HG02885 (cell line): ENCODE measurements around the gene DIAPH3.
A peak's percentile ranks its signal among the peaks of the same experiment; 100 is the strongest.

Experiments used
- ATAC-seq: cut with Tn5 transposase; IDR thresholded peaks from one replicate; pipeline ENCODE4 v1.9.1; 2021; ENCODE audit warnings: mild to moderate bottlenecking; ENCODE audit not compliant: unreplicated experiment, poor library complexity

The DIAPH3 gene

DNA sequence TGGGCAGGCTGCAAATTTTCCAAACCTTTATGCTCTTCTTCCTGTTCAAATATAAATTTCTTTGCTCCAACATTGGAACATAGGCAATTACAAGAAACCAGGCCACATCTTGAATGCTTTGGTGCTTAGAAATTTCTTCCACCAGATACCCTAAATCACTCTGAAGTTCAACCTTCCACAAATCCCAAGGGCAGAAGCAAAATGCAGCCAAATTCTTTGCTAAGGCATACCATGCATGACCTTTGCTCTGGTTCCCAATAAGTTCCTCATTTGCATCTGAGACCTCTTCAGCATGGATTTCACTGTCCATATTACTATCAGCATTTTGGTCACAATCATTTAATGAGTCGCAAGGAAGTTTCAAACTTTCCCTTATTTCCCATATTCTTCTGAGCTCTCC is 130.9 kb downstream of the DIAPH3 start:
- ATAC-seq = no peak

DNA sequence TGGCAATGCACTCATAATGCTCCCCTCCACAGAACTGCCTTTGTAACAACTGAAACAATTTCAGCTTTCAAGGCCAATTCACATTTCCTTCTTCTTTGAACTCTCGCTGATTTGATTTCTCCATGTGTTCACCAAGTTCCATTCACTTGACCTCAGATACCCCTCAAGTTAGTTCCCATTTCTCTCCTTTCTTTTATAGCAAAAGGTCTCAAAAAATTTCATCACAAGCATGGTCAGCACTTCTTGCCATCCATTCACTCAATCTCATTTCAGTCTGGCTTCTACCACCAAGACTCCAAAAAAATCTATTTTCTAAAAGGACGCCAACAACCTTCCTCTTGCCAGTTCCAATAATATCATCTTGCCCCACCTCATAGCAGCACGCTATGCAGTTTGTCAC is 135.7 kb downstream of the DIAPH3 start:
- no peak for ATAC-seq

DNA sequence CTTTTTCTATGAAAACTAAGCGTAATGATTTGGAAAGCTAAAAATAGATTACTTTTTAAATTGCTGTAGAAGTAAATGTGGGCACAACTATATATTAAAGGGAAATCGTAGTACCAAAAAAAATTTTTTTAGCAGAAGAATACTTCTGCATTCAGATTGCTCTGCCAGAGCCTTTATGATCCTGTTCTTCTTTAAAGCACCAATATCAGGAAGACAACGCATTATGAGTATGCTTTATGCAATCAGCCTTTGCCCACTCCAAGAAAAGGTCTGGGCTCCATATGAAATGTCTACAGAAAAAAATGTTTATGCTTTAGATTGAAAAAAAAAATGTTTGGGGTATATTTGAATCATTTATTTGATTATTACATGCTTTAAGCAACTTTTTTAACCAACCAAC is 137.4 kb downstream of the DIAPH3 start:
- ATAC-seq = no peak

- ATAC-seq = no peak
Observed at GRCh38 chr13:60020288-60020687, 143.4 kb downstream of the DIAPH3 start.

DNA sequence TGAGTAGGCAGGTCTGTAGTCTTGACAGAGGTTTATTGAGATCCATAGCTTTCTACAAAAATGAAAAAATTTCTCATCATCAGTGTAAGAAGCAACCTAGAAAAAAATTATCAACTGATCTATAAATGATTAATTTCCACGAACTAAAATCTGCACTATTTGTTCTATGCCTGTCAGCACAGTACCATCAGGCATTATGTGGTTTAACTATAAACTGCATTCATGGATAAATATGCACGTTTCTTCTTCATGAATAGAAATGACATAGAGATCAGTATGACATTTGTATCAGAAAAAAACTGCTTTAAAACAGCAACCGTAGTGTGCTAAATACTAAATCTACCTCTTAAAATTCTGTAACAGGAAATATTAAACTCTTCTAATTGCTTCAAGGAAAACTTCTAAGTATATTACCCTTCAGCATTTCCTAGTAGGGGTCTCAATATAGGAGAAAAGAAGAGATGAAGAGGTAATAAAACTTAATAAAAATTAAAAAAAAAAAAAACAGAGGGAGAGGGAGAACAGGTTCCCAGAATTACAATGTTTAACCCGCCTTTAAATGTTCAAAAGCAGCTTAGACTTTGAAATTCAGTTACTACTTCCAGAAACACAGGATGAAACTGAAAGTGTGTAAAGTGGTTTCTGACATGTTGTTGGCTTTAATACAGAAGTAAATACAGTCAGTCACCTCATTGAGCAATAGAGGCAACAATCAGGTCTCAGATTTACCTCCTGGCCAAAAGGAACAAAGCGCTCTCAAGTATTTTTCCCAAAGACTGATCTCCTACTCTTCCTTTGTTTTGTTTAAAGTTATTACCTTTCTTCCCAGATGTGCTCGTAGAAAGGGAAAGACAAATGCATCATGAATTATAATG is 144.4 kb downstream of the DIAPH3 start:
- peak; percentile 88 for ATAC-seq

DNA sequence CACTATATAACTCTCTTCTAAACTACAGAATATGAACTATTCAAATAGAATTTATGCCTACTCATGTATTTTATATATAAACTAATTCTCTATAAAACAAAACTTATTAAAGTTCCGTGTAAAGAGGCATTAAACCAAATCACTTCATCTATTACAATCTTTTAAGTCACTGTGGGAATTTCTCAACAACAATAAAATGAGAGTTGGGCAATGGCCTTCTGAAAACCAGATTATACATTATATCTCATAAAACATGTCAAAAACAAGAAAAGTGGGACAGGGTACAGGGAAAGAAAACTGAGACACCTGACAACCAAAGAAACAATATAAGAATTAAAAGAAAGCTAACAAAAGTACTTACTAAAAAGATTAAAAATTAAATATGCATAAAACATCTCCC is 145.2 kb downstream of the DIAPH3 start:
- ATAC-seq = no peak

DNA sequence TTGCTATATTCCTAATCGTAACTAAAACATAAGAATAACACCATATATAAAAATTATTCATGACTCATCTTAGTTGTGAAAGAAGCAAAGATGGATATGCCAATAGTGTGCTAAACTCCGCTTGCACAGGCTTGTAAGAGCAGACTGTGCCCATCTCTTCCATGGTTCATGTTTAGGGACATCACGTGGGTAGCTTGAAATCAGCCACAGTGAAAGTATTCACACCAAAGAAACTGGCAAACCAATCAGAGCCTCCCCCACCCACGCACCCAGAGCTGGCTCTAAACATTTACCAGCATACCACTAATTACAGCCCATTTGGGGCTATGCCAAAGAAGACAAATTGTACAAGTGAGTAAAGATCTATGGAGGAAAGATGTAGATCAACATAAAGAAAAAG is 147.5 kb downstream of the DIAPH3 start:
- no peak for ATAC-seq

DNA sequence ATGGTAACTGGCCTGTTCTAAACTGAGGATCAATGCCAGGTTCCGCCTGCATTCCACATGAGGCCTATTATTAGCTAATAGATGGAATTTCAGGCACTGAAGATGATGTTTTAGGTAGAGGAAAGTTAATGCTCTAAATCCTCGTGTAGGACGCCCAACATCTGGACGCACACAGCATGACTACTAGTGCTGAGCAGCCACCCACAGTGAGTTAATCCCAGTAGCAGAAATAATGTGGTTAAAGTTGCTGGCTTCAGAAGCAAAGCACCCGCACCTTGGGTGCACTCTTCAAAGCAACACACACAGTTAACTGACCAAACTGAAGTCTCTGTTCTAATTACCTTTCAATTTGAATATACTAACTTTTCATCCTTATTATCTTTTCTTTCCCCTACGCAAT is 150.6 kb downstream of the DIAPH3 start:
- ATAC-seq = no peak

- peak; percentile 56 for ATAC-seq
Observed at GRCh38 chr13:60012488-60012887, 151.2 kb downstream of the DIAPH3 start.

GRCh38 chr13:60009300-60010253 is 154.2 kb downstream of the DIAPH3 start:
- ATAC-seq = no peak

- ATAC-seq = no peak
Observed at GRCh38 chr13:60001889-60002288, 161.8 kb downstream of the DIAPH3 start.

- ATAC-seq = no peak
Observed at GRCh38 chr13:60000976-60001375, 162.8 kb downstream of the DIAPH3 start.

DNA sequence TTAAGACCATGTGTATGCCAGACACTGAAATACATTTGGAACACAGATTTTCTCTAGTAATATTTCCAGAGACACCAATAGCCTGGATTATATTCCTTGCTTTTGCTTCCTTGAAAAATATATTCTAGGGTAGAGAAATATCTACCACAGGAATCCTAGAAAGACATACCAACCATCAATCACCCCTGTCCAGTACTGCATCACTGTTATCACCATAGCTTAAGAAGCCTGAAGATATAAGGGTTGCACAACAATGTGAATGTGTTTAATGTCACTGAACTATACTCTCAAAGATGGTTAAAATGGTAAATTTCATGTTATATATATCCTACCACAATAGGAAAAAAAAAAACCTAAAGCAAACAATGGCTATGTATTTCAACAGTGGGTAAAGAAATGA is 163.6 kb downstream of the DIAPH3 start:
- no peak for ATAC-seq

DNA sequence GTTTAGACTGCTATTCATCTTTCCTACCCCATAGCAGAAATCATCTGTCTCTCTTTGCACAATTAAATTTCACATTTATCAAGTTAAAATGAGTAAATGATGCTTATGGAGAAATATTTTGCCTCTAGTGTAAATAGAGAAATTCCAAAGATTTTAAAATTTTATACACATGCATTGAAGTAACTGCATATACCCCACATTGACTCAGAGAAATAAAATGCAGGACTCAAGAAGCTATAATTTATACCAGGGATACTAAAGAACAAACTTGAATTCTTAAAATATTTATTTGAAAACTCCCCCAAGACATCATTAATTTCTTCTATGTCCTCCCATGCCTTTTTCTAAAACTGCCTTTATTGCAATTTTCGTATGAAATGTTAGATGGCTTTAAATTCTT is 165.8 kb downstream of the DIAPH3 start:
- ATAC-seq = no peak

GRCh38 chr13:59996461-59996980 is 167.2 kb downstream of the DIAPH3 start:
- no peak for ATAC-seq

- no peak for ATAC-seq
Observed at GRCh38 chr13:59991395-59991794, 172.3 kb downstream of the DIAPH3 start.

- ATAC-seq = no peak
Observed at GRCh38 chr13:59982631-59983382, 180.9 kb downstream of the DIAPH3 start.

DNA sequence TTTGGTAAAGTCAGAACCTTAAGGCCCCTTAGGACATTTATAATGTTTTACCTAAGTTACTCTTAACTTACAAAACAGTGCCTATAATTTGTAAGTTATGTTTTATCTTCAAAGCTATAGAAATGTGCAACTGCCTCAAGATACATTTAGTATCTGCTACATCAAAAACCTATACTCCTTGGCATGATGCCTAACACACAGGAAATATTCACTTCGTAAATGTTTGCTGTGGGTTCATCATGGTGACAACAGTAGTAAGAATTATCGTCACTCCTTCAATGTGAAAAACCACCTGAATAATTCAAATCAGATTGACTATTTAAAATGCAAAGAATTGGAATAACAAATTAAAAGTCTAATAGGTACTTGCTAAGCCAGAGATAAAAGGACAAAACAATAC is 184.1 kb downstream of the DIAPH3 start:
- ATAC-seq = no peak

GRCh38 chr13:59978862-59979261 is 184.9 kb downstream of the DIAPH3 start:
- no peak for ATAC-seq

GRCh38 chr13:59976856-59977255 is 186.9 kb downstream of the DIAPH3 start:
- ATAC-seq = no peak
